SK-N-SH treated with all-trans-retinoic acid at 6 μM for 48 hours (cell line): ENCODE measurements around the gene C22orf42.
A peak's percentile ranks its signal among the peaks of the same experiment; 100 is the strongest.

Source experiments
- ATAC-seq: fragments of 200-7000 bp; cut with Tn5 transposase; 3 replicates; pipeline ENCODE4 v1.9.1; 2020; ENCODE audit warnings: mild to moderate bottlenecking, moderate library complexity
- ARNTL ChIP-seq: fragments of 450-650 bp; formaldehyde crosslinking; IDR thresholded peaks from 2 replicates; pipeline ENCODE4 v1.5.0; 2020; ENCODE audit warnings: low read depth, mild to moderate bottlenecking, moderate library complexity, borderline replicate concordance
- ESRRG ChIP-seq: fragments of 250-450 bp; sonication (Bioruptor Pico); IDR thresholded peaks from 2 replicates; pipeline ENCODE4 v1.6.1; 2021; ENCODE audit warnings: mild to moderate bottlenecking
- GLIS3 ChIP-seq: fragments of 250-450 bp; sonication (Bioruptor Pico); IDR thresholded peaks from 2 replicates; pipeline ENCODE4 v1.5.0; 2020; ENCODE audit warnings: mild to moderate bottlenecking, moderate library complexity
- ISL1 ChIP-seq: fragments of 250-450 bp; sonication (Bioruptor Pico); IDR thresholded peaks from 2 replicates; pipeline ENCODE4 v2.1.2; 2022; ENCODE audit warnings: mild to moderate bottlenecking, moderate library complexity
- OSR1 ChIP-seq: fragments of 250-450 bp; sonication (Bioruptor Pico); IDR thresholded peaks from 2 replicates; pipeline ENCODE4 v1.8.0; 2022; ENCODE audit warnings: moderate library complexity, mild to moderate bottlenecking, inconsistent platforms
- PPARA ChIP-seq: fragments of 250-450 bp; sonication (Bioruptor Pico); IDR thresholded peaks from 2 replicates; pipeline ENCODE4 v1.5.0; 2020; ENCODE audit warnings: mild to moderate bottlenecking, borderline replicate concordance
- RARB ChIP-seq: fragments of 250-450 bp; sonication (Bioruptor Pico); IDR thresholded peaks from 2 replicates; pipeline ENCODE4 v1.8.0; 2021; ENCODE audit warnings: mild to moderate bottlenecking, moderate library complexity
- SNAI2 ChIP-seq: fragments of 250-450 bp; sonication (Bioruptor Pico); IDR thresholded peaks from 2 replicates; pipeline ENCODE4 v1.5.0; 2020; ENCODE audit warnings: mild to moderate bottlenecking, moderate library complexity
- TCF4 ChIP-seq: fragments of 250-450 bp; sonication (Bioruptor Pico); IDR thresholded peaks from 2 replicates; pipeline ENCODE4 v1.8.0; 2021; ENCODE audit warnings: mild to moderate bottlenecking, moderate library complexity, borderline replicate concordance
- TOX ChIP-seq: fragments of 250-450 bp; sonication (Bioruptor Pico); IDR thresholded peaks from 2 replicates; pipeline ENCODE4 v1.8.0; 2021; ENCODE audit warnings: mild to moderate bottlenecking, moderate library complexity, borderline replicate concordance
- ZC3H10 ChIP-seq: fragments of 250-450 bp; sonication (Bioruptor Pico); IDR thresholded peaks from 2 replicates; pipeline ENCODE4 v1.5.1; 2021; ENCODE audit warnings: mild to moderate bottlenecking, moderate library complexity
- ZNF565 ChIP-seq: fragments of 450-650 bp; formaldehyde crosslinking; conservative IDR thresholded peaks from 2 replicates; pipeline ENCODE4 v1.5.0; 2020; ENCODE audit warnings: low read depth, mild to moderate bottlenecking, moderate library complexity
- ZNF70 ChIP-seq: fragments of 450-650 bp; formaldehyde crosslinking; IDR thresholded peaks from 2 replicates; pipeline ENCODE4 v1.5.0; 2020; ENCODE audit warnings: mild to moderate bottlenecking, moderate library complexity
- ZNF8 ChIP-seq: fragments of 450-650 bp; formaldehyde crosslinking; IDR thresholded peaks from 2 replicates; pipeline ENCODE4 v1.5.0; 2020; ENCODE audit warnings: mild to moderate bottlenecking, moderate library complexity
- TF ChIP-seq, protein P1 (sequence below): fragments of 250-450 bp; sonication (Bioruptor Pico); IDR thresholded peaks from 2 replicates; pipeline ENCODE4 v1.8.0; 2020; ENCODE audit warnings: mild to moderate bottlenecking, moderate library complexity, borderline replicate concordance
- TF ChIP-seq, protein P2 (sequence below): fragments of 250-450 bp; sonication (Bioruptor Pico); IDR thresholded peaks from 2 replicates; pipeline ENCODE4 v1.8.0; 2021; ENCODE audit warnings: low read depth, mild to moderate bottlenecking, moderate library complexity, borderline replicate concordance
- TF ChIP-seq, protein P3 (sequence below): fragments of 250-450 bp; sonication (Bioruptor Pico); IDR thresholded peaks from 2 replicates; pipeline ENCODE4 v1.5.1; 2020; ENCODE audit warnings: low read depth, mild to moderate bottlenecking, moderate library complexity

The C22orf42 gene

DNA sequence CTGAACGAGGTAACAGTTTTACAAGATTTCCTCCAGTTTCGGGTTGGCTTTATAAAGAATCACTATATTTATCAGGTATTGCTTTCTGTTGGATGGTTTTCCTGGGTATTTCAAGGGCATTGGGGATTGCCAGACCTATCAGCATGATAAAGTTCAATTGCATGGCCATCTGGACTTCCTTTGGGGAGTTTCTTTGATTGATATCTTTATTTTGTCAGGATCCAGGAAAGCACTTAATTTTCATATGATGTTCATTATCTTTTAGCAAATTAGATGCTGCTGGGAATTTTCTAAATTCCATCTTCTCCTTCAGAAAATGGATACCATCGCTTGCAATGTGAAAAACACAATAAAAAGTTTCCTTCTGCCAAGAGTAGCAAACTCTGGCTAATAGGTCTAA, 24.5 kb upstream of the C22orf42 start:
- ATAC-seq = no peak
- peak; percentile 90 for TF ChIP-seq TCF4 (CRISPR knock-in tag)
- no peak for TF ChIP-seq ZC3H10 (CRISPR knock-in tag)
- peak; percentile 61 for TF ChIP-seq ISL1 (CRISPR knock-in tag)
- TF ChIP-seq, all 23 proteins: peak for 2

GRCh38 chr22:32181043-32181442, 21.9 kb upstream of the C22orf42 start:
- TF ChIP-seq, protein P1, sequence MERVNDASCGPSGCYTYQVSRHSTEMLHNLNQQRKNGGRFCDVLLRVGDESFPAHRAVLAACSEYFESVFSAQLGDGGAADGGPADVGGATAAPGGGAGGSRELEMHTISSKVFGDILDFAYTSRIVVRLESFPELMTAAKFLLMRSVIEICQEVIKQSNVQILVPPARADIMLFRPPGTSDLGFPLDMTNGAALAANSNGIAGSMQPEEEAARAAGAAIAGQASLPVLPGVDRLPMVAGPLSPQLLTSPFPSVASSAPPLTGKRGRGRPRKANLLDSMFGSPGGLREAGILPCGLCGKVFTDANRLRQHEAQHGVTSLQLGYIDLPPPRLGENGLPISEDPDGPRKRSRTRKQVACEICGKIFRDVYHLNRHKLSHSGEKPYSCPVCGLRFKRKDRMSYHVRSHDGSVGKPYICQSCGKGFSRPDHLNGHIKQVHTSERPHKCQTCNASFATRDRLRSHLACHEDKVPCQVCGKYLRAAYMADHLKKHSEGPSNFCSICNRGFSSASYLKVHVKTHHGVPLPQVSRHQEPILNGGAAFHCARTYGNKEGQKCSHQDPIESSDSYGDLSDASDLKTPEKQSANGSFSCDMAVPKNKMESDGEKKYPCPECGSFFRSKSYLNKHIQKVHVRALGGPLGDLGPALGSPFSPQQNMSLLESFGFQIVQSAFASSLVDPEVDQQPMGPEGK = no peak
- no peak for TF ChIP-seq GLIS3 (CRISPR knock-in tag)
- no peak for TF ChIP-seq ISL1 (CRISPR knock-in tag)
- TF ChIP-seq, protein P2, sequence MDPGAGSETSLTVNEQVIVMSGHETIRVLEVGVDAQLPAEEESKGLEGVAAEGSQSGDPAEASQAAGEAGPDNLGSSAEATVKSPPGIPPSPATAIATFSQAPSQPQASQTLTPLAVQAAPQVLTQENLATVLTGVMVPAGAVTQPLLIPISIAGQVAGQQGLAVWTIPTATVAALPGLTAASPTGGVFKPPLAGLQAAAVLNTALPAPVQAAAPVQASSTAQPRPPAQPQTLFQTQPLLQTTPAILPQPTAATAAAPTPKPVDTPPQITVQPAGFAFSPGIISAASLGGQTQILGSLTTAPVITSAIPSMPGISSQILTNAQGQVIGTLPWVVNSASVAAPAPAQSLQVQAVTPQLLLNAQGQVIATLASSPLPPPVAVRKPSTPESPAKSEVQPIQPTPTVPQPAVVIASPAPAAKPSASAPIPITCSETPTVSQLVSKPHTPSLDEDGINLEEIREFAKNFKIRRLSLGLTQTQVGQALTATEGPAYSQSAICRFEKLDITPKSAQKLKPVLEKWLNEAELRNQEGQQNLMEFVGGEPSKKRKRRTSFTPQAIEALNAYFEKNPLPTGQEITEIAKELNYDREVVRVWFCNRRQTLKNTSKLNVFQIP = no peak
- no peak for TF ChIP-seq ZNF8 (CRISPR knock-in tag)
- TF ChIP-seq TOX (CRISPR knock-in tag) = no peak
- ATAC-seq = no peak

GRCh38 chr22:32177221-32177765, 18.2 kb upstream of the C22orf42 start:
- TF ChIP-seq, protein P3, sequence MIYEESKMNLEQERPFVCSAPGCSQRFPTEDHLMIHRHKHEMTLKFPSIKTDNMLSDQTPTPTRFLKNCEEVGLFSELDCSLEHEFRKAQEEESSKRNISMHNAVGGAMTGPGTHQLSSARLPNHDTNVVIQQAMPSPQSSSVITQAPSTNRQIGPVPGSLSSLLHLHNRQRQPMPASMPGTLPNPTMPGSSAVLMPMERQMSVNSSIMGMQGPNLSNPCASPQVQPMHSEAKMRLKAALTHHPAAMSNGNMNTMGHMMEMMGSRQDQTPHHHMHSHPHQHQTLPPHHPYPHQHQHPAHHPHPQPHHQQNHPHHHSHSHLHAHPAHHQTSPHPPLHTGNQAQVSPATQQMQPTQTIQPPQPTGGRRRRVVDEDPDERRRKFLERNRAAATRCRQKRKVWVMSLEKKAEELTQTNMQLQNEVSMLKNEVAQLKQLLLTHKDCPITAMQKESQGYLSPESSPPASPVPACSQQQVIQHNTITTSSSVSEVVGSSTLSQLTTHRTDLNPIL (CRISPR knock-in tag) = no peak
- TF ChIP-seq ZNF8 (CRISPR knock-in tag) (no peak), ARNTL (CRISPR knock-in tag) (no peak), OSR1 (CRISPR knock-in tag) (no peak), RARB (CRISPR knock-in tag) (no peak)
- TF ChIP-seq, all 23 proteins: peak for 0
- no peak for ATAC-seq

GRCh38 chr22:32175683-32176644, 16.9 kb upstream of the C22orf42 start:
- TF ChIP-seq PPARA (no peak), ZNF565 (CRISPR knock-in tag) (no peak), TCF4 (CRISPR knock-in tag) (no peak), ESRRG (CRISPR knock-in tag) (no peak), ISL1 (CRISPR knock-in tag) (no peak), ZNF70 (CRISPR knock-in tag) (no peak), TOX (CRISPR knock-in tag) (no peak)
- TF ChIP-seq, protein P3 (CRISPR knock-in tag) = no peak
- ATAC-seq = no peak; the same call in 2 of the 3 replicates

DNA sequence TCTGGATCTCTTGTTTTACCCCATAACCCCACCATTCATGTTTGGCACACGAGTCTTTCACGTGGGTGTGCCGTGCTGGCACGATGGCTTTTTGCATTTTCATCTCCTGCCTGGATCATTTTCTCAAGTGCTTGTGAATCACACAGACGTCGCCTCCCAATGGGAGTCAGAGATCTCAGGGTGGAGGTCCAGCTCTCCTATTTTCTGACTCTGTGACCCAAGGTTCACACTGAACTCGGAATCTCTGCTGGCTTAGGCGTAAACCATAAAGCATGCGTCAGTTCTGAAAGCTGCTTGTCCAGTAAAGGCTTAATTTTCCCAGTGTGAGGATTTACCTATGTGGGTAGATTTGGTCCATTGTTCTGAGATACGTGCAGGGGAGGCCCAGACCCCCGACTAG, 16.0 kb upstream of the C22orf42 start:
- no peak for TF ChIP-seq ARNTL (CRISPR knock-in tag)
- TF ChIP-seq RARB (CRISPR knock-in tag) = no peak
- no peak for TF ChIP-seq ISL1 (CRISPR knock-in tag)
- TF ChIP-seq ZNF70 (CRISPR knock-in tag) = no peak
- TF ChIP-seq GLIS3 (CRISPR knock-in tag) = no peak
- TF ChIP-seq, protein P1 = no peak
- TF ChIP-seq SNAI2 = no peak
- TF ChIP-seq, protein P2 = no peak
- TF ChIP-seq, protein P3 (CRISPR knock-in tag) = no peak
- no peak for TF ChIP-seq ZNF8 (CRISPR knock-in tag)

More for the DNA sequence above, 16.0 kb upstream of the C22orf42 start:
- no peak for ATAC-seq
